Stimulated activated naive CD4-positive, alpha-beta T cell treated with Interleukin-2 at 50 U/mL for 16 hours (primary cell): Measurements from ENCODE around the gene MTHFD1L.
"Not testable (repeated sequence)": the region's sequence is repeated elsewhere in the genome, so short reads cannot be mapped to it uniquely, and the experiment has no call there.

Source experiments
- DNase-seq: peaks from one replicate; lab custom pipeline; 2025; lab: John Stamatoyannopoulos, UW

MTHFD1L gene

DNA sequence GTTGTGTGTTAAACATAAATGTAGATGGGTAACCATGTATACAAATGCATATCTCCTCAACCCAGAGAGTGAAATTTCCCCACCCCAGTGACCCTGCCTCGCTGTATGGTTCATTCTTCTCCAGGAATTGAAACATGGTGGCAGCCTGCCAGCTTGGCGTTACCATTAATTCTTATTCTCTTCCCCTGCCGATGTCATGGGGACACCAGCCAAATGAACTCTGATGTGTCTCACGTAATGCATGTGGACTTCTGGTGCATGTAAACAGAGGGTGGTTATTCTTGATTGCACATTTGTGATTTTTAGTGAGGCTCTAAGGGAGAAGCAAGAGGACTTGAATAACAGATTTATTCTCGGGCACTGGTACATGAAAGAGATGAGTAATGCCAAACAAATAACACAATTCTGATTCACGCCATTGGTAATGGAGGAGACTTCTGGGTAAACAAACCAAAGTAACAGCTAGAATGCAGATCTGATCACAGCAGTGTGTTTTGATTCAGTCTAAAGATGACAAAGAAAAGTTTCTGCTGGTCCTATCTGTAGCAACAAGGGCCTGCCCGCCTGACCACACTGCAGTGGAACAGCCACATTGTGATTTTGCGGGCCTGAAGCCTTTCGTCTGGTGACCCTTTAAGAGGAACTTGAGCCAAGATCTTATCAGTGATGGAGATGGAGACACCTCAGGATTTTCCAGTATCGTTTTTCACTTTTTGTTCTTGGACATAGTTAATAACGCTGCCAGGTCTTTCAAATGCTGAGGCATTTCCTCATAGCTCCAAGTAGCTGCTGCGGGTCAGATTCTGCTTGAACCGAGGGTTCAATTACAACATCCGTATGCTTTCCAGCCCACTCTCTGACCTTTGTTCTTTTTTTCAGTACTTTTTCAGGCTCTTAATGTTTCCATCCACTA, 202.4 kb downstream of the MTHFD1L start:
- no peak for DNase-seq

DNA sequence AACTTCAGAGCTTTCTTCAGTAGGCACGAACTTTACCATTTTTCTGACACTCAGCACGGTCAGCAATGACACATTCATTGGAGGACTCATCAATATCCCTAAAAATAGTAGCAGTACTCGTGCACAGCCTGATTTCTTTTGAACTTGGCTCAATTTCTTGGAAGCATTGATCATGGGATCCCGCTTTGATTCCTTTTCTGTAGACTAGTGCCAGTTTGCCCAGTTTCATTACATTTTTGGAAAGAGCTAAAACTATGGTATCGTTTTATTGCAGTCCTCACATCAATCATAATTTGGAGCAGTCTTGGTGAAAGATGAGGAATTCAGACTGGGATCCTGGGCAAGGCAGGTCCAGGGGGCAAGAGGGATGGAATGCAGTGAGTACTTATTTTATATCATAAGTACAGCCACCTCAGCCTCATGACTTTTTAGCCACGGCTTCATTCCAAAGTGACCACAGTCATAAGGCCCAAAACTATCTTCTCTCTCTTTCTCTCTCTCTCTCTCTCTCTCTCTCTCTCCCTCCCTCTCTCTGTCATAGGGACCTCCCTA, 203.3 kb downstream of the MTHFD1L start:
- no peak for DNase-seq

DNA sequence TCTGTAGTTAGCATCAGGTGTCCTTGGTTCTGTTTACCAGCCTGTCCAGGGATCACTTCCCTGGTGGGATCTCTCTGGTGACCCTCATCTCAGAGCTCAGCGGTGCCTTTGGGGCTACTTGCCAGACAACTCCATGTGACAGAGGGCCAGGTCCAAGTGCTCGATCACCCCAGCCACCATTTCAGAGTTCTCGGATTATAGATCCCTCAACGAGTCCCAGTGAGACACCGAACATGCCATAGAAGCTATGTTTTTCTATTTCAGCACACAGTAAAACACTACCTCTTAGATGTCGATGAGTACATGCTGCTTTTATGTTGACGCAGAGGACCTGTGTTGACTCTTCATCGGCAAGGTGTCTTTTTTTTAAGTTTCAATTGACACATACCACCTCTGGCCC, 204.1 kb downstream of the MTHFD1L start:
- DNase-seq, result no peak

DNA sequence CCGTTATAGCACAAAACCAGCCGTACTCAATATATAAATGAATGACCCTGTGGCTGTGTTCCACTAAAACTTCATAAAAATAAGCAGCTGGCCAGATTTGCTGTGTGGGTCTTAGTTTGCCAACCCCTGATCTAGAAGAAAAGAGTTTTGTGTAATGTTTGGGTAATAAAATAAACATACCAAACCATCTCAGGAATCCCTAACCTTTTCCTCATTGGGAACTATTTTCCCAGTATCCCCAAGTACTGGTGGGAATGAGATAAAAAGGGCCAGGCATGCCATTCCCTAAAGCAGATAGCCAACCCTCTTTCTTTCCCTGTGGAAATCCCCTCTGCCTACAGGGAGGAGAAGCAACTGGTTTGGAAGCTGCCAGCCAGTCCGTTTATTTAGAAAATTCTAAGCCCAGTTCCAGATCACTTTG, 205.1 kb downstream of the MTHFD1L start:
- DNase-seq, result no peak

DNA sequence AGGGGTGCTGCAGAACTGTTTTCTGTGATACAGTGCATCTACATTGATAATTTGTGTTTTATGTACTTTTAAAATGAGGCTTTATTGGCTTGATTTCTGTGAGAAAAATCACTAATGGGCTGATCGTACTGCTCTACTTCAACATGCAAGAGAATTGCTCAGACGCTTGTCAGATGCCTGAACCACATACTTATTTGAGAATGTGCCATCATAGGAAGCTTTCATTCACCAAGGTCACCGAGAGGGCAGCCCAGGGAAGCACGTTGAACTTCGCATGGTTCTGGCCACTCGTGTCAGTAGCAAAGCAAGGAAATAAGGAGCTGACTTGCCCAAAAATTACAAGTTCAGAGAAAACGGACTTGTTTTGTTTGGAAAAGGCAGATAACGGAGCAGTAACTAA, 205.8 kb downstream of the MTHFD1L start:
- no peak for DNase-seq

DNA sequence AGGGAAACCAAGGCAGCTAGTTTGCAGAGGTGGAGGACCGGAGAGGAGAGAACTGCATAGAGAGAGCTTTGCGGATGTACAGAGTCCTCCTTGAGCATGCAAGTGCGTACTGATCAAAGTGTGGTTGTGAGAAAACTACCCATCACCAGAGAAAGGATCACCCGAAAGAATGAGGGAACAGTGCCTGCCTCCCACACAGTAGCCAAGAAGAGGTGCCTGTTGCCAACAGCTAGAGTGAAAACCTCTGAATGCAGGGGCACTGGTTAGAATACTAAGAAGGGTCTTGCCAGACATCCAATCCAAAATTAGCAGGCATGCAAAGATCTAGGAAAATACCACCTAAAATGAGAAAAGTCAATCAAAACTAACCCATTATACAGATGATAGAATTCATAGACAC, 207.6 kb downstream of the MTHFD1L start:
- no peak for DNase-seq

DNA sequence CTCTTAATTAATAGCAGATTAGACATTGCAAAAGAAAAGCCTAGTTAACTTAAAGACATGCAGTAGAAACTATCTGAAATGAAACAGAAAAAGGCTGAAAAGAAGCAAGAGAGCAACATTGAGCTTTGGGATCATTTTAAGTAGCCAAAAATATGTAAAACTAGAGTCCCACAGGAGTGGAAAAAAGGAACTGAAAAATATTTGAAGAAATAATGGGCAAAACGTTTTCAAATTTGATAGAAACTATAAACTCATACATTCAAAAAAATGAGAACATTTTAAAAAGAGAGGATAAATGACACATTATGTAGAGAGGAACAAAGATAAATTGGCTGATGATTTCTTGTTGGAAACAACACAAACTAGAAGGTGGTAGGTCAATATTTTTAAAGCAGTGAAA, 208.2 kb downstream of the MTHFD1L start:
- DNase-seq, result no peak

DNA sequence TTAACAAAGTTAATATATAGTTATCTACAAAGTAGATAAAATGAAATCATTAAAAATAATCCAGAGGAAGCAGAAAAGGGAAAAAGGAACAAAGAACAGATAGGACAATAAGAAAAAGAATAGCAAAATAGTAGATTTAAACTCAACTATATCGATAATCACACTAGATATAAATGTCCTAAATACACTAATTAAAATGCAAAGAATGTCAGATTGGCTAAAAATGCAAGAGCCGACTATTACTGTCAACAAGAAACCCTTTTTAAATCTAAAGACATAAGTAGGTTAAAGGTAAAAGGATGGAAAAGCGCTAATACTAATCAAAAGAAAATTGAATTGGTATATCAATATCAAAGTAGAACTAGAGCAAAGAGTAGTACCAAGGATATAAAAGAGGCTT, 209.5 kb downstream of the MTHFD1L start:
- DNase-seq, result no peak

DNA sequence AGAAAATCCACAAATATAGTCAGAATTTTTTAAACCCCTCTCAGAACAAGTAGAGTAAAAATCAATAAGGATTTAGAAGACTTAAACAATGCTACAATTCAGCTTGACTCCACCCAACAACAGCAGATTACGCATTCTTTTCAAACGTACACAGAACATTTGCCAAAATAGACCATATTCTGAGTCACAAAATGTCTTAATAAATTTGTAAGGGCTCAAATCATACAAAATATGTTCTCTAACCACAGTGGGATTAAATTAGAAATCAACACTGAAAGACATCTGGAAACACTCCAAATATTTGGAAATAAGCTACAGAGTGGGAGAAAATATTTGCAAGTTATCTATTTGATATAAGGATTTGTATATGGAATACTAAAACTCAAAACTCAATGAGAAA, 210.0 kb downstream of the MTHFD1L start:
- DNase-seq, result no peak

DNA sequence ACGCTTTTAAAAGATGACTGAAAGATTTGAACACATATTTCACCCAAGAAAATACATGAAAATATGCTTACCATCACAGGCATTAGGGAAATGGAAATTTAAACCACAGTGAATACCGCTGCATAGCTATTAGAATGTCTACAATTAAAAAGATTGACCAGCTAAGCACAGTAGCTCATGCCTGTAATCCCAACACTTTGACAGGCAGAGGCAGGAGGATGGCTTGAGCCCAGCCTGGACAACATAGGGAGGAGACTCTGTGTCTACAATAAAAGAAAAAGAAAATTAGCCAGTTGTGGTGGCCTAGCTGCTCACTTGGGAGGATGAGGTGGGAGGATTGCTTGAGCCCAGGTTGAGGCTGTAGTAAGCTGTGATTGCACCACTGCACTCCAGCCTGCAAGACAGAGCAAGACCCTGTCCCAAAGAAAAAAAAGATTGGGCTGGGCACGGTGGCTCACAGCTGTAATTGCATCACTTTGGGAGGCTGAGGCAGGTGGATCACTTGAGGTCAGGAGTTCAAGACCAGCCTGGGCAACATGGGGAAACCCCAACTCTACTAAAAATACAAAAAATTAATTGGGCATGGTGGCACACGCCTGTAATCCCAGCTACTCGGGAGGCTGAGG, 210.5 kb downstream of the MTHFD1L start:
- no peak for DNase-seq

DNA sequence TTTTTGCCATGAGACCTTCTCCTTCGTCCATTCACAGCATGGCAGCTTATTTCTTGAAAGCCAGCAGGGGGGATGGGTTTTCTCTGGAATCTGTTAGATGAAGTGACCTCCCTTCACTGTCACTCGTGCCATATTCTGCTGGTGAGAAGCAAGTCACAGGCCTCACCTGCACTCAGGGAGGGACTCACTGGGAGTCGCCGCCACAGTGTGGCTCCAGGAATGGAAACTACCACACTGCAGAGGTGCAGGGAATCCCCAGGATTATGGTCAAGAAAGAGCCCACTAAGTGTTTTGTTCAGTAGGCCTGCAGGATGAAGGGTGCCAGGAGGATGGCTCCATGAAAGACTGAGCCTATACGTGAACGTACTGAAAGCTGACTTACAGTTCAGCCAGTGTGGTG, 213.2 kb downstream of the MTHFD1L start:
- no peak for DNase-seq

DNA sequence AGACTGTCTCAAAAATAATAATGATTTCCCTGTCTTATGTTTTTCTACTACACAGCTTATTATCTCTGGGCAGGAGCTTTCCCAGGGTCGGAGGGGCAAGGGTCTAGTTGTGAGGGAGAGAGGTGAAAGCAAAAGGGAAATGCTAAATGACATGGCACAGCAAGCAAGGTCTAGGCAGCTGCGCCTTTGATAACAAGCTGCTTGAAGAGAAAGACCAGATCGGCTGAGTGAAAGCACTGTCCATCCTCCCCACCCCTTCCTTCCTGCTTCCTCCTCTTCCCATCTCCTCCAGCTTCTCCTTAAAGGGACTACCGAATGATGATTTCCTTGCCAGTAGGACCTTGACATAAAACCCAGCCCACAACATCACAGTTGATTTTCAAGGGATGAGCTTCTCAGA, 216.2 kb downstream of the MTHFD1L start:
- DNase-seq, result no peak

DNA sequence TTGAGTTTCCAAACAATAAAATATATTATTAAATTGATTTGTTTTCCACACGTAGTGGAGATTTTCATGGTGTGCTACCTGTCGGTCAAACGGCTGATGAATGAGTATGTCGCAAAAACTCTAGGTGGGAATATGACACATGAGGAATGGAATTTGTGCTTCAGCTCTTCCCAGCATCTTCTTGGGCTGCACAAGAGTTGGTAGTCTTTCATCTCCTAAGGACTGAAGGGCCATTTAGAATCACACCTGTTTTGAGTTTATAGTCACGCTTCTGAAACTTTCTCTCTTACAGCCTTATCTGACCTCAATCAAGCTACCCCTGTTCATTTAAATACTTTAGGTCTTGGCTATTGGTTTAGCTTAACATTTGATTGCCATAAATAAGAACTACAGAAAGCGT, 216.6 kb downstream of the MTHFD1L start:
- no peak for DNase-seq

DNA sequence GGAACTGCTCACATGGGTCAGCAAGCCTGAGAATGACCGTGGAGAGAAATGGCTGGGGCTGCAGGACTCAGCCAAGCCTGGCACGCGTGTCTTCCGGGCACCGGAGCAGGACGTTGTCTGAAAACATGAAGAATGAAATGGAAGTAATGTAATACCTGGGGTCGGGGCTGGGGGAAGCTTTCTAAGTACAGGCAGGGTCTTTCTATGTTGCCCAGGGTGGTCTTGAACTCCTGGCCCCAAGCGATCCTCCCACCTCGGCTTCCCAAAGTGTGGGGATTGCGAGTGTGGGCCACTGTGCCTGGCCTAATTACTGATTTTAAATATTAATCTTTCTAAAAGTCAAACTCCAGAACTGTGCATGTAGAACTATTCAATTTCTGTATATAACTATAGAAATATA, 218.8 kb downstream of the MTHFD1L start:
- no peak for DNase-seq

DNA sequence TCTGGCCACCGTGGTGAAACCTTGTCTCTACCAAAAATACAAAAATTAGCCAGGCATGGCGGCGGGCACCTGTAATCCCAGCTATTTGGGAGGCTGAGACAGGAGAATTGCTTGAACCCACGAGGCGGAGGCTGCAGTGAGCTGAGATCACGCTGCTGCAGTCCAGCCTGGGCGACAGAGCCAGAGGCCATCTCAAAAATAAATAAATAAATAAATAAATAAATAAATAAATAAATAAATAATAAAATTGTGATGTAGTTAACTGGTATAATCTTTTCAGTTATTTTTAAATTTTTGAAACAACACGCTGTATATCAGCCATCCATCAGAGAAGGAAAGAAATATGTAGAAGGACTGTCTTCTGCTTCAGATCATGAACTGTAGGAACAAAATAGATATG, 221.6 kb downstream of the MTHFD1L start:
- not testable (repeated sequence) for DNase-seq

DNA sequence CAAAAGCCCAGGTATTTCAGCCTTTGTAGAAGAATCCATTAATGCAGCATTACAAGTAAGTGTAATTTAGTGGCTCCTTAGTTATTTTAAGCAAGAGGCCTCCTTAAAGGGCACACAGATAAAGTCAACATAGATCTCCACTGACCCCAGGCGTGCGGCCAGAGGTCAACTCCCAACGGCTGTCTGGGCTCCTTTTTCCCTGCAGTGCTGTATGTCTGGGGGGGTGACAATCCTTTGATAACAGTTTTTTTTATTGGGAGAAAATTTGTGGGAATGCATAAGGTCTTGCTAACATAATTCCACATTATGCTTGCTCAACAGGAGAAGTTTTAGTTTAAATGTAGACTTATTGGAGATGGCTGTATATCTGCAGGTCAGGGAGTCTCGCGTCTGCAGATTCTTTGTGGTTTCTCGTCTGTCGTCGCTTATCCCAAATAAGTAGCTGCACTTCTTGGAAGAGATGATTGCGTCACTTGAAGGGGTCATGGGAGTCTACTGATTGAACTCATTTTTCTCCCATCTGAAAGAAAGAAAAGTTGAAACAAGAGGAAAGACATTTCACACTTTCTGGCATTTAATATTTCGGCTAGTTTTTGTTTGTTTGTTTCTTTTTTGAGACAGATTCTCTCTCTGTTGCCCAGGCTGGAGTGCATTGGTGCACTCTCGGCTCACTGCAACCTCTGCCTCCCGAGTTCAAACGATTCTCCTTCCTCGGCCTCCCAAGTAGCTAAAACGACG, 222.5 kb downstream of the MTHFD1L start:
- DNase-seq, result no peak

DNA sequence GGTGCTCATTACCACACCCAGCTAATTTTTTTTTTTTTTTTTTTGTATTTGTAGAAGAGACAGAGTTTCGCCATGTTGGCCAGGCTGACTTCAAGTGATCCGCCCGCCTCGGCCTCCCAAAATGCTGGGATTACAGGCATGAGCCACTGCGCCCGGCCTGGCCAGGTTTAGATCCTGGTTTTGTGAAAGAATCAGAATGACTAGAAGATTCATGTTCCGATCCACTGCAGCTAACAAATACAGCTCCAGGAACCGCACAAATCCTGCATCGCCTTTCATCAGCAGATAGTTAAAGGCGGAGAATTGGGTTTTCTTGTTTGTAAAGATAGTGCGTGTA, 223.1 kb downstream of the MTHFD1L start:
- no peak for DNase-seq

DNA sequence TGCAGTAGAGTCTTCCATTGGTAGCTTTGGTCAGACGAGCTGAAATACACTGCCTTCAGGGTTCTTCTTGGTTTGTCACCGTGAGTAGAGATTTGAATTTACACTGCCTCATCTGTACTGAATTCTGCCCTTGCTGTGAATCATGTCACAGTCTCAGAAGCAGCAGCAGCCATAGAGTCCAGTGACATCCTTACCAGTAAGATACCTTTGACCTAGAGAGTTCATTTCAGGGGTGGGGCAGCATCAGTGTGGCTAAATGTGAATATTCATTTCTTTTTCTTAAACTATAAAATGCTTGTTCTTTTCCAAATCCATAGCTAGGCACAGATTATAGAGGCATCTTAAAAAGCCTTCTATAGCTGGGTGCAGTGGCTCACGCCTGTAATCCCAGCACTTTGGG, 223.5 kb downstream of the MTHFD1L start:
- DNase-seq, result no peak

DNA sequence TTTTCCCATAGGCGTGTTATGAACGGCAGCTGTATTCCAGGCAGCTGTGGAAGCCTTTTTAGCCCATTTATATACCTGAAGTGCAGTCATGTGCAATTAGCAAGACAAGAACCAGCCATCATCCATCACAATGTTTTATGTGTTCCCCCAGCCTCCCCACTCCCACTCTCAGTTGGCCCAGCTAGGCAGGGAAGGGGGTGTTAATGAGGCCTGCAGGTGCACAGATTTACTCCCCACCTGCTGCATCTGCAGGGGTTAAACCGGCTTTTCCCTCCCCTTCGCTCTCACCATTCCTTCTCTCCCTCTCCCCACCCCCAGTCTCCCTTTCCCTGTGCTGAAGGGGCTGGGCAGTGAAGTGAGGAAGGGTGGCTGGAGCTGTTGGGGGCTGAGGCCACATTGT, 224.5 kb downstream of the MTHFD1L start:
- DNase-seq, result no peak

DNA sequence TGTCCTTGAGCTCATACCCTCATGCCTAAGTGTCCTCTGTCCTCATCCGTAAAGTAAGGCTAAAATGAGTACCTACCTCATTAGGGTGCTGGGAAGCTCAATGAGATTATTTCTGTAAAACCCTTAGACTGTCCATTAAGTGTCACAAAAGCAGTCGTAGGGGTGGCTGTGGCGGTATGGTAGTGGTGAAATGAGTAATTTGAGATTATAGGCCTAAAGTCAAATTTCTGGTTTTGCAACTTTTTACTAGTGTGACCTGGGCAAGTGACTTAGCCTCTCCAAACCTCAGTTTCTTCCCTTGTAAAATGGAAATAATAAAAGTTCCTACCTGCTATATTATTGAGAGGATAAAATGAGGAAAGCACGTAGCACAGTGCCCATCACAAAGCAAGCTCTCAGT, 226.1 kb downstream of the MTHFD1L start:
- no peak for DNase-seq

DNA sequence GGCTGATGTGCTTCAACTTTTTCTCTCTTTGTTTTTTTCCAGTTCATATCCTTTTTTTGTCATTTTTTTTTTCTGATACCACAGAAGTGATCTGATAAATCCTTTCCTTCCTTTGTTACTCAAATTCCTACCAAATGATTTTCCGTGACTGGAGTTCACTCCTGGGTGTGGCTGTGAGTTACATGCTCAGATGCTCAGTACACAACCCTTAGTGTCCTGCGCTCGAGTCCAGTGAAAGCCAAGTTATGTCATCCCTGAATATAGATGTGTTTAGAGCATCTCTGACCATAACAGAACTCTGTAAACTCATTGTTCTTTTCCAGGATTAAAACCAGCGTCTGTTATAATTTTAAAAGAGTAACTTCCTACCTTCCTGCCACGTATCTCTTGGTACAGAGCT, 227.1 kb downstream of the MTHFD1L start:
- no peak for DNase-seq

DNA sequence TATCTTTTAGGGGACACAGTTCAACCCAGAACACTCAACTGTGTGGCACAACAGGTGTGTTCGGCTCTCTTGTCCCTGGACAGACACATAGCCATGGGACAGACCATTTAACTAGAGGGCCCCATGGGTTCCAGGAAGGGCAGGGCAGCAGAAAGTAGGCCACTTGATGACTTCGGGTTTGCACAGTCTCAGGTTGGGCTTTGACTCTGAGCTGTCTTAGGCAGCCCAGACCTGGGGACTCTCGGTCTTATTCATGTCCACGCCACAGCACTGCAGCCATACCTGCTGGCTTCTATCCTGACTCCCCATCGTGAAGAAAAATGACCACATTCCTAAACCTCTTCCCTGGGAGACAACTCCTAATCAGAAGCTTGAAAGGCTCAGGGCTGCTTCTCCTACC, 228.2 kb downstream of the MTHFD1L start:
- no peak for DNase-seq
